OCI-LY7 (cell line): ENCODE measurements around the gene DCC. TPM values are rescaled to one million over a fixed set of nuclear protein-coding genes. Genes with fewer than 3 reads are reported as not detected.

Experiments used
- BruUV-seq: library from RNA; stranded (reverse); fragments of 400-500 nt; replicated peaks from 2 replicates; lab custom pipeline; 2021; lab: Mats Ljungman, UMichigan
- CTCF ChIA-PET: fragments of 300-600 bp; sonication (Branson Sonifier 250); formaldehyde crosslinking; loops from one replicate; lab custom pipeline; 2022; ENCODE audit warnings: antibody characterized with exemption; ENCODE audit not compliant: unreplicated experiment; lab: Charles Lee
- POLR2A ChIA-PET: fragments of 300-600 bp; sonication (Branson Sonifier 250); formaldehyde crosslinking; loops from one replicate; lab custom pipeline; 2022; ENCODE audit warnings: antibody characterized with exemption; lab: Charles Lee
- DNase-seq: peaks from one replicate; pipeline ENCODE4 v3.0.0-alpha.2; 2015; ENCODE audit warnings: low spot score
- H2AFZ ChIP-seq: fragments of 200-600 bp; sonication (generic), shearing (Covaris generic); 2 replicates; pipeline ENCODE4 v1.6.1; 2014; ENCODE audit warnings: mild to moderate bottlenecking, antibody characterized with exemption, low read length, moderate library complexity
- H3K27ac ChIP-seq: fragments of 200-600 bp; sonication (generic); 2 replicates; pipeline ENCODE4 v1.5.1; 2014; ENCODE audit warnings: mixed run types, low read depth, mild to moderate bottlenecking, moderate library complexity, low read length, inconsistent platforms; ENCODE audit not compliant: poor library complexity, severe bottlenecking
- H3K36me3 ChIP-seq: fragments of 200-600 bp; sonication (generic); 2 replicates; pipeline ENCODE4 v1.6.1; 2014; ENCODE audit warnings: mild to moderate bottlenecking, antibody characterized with exemption, low read length, moderate library complexity, mixed read lengths; ENCODE audit not compliant: insufficient read depth
- H3K4me1 ChIP-seq: fragments of 200-600 bp; sonication (generic); 2 replicates; pipeline ENCODE4 v1.5.1; 2014; ENCODE audit warnings: mild to moderate bottlenecking, low read length; ENCODE audit not compliant: insufficient read depth, poor library complexity, severe bottlenecking
- H3K4me2 ChIP-seq: fragments of 200-600 bp; sonication (generic); 2 replicates; pipeline ENCODE4 v1.6.1; 2014; ENCODE audit warnings: mild to moderate bottlenecking, low read length
- H3K4me3 ChIP-seq: fragments of 200-600 bp; sonication (generic); 2 replicates; pipeline ENCODE4 v1.5.1; 2014; ENCODE audit warnings: mild to moderate bottlenecking, low read depth, low read length; ENCODE audit not compliant: poor library complexity, severe bottlenecking
- H3K79me2 ChIP-seq: fragments of 200-600 bp; sonication (generic); 2 replicates; pipeline ENCODE4 v1.6.1; 2016; ENCODE audit warnings: low read depth, mild to moderate bottlenecking, low read length, moderate library complexity, mixed read lengths; ENCODE audit not compliant: insufficient read depth
- H3K9me2 ChIP-seq: fragments of 200-600 bp; sonication (generic); 2 replicates; pipeline ENCODE4 v1.6.1; 2016; ENCODE audit warnings: mild to moderate bottlenecking, low read length, mixed read lengths; ENCODE audit not compliant: insufficient read depth
- H3K9me3 ChIP-seq: fragments of 200-600 bp; sonication (generic); 2 replicates; pipeline ENCODE4 v1.6.1; 2014; ENCODE audit warnings: mild to moderate bottlenecking, mixed run types, low read length, mixed read lengths
- H4K20me1 ChIP-seq: fragments of 200-600 bp; sonication (generic); 2 replicates; pipeline ENCODE4 v1.6.1; 2014; ENCODE audit warnings: mild to moderate bottlenecking, antibody characterized with exemption, low read length, moderate library complexity, mixed read lengths; ENCODE audit not compliant: insufficient read depth
- EZH2phosphoT487 ChIP-seq: fragments of 200-600 bp; sonication (generic); IDR thresholded peaks from 2 replicates; pipeline ENCODE4 v1.6.1; 2018; ENCODE audit warnings: low read depth, borderline replicate concordance, mild to moderate bottlenecking, mixed run types, antibody characterized with exemption, low read length, moderate library complexity, mixed read lengths
- intact Hi-C: fragments of 100-400 bp; cut with micrococcal nuclease; formaldehyde crosslinking; loops from one replicate; pipeline ENCODE4 v1.10.0; 2022; ENCODE audit not compliant: unreplicated experiment
- total RNA-seq, 2 experiments: library from RNA; depleted of rRNA in 1 of 2; stranded (reverse); fragments of >200 nt in 1 of 2; shearing (Covaris generic) in 1 of 2; gene quantifications; 2 replicates each; pipeline ENCODE4 v1.2.3, GENCODE V29; 2014 to 2022
- TF ChIP-seq, protein P1 (sequence below): fragments of 200-600 bp; sonication (generic); conservative IDR thresholded peaks from 2 replicates; pipeline ENCODE4 v1.5.1; 2014; ENCODE audit warnings: mild to moderate bottlenecking, antibody characterized with exemption, low read length, moderate library complexity, mixed read lengths

DCC gene
- total RNA-seq, 2 experiments from 2014 or later, result not detected

DNA sequence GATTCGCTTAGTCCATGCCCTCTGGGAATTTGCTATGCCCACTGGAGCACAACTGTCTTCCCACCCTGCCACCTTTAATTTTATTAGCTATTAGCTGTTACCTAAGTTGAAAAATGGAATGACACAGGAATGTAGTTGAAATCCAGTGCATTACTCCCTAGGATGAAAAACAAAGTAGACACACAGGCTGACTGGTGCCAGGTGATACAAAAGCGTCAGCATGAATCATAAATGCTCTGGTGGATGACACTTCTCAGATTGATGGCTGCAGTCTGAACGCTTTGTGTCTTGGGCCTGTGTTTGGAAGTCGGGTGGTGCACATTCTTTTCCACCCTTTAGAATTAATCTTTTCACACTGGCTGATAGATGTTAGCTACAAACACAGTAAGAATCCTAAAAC, 802.0 kb downstream of the DCC start:
- H3K9me2 ChIP-seq, result no peaks in the 10 kb centered on the region
- CTCF ChIA-PET, result no interaction called here
- H3K4me1 ChIP-seq, result no peaks in the 10 kb centered on the region
- no peak overlapping the region for H3K4me3 ChIP-seq
- POLR2A ChIA-PET, result no interaction called here
- no peak overlapping the region for H3K4me2 ChIP-seq
- no peaks in the 10 kb centered on the region for H3K79me2 ChIP-seq
- no peaks in the 10 kb centered on the region for H3K9me3 ChIP-seq
- no peak overlapping the region for H2AFZ ChIP-seq
- BruUV-seq, result no TSS peak
- H4K20me1 ChIP-seq, result no peaks in the 10 kb centered on the region
- no peaks in the 10 kb centered on the region for H3K36me3 ChIP-seq
- H3K27ac ChIP-seq, result no peak overlapping the region
- TF ChIP-seq, protein P1, sequence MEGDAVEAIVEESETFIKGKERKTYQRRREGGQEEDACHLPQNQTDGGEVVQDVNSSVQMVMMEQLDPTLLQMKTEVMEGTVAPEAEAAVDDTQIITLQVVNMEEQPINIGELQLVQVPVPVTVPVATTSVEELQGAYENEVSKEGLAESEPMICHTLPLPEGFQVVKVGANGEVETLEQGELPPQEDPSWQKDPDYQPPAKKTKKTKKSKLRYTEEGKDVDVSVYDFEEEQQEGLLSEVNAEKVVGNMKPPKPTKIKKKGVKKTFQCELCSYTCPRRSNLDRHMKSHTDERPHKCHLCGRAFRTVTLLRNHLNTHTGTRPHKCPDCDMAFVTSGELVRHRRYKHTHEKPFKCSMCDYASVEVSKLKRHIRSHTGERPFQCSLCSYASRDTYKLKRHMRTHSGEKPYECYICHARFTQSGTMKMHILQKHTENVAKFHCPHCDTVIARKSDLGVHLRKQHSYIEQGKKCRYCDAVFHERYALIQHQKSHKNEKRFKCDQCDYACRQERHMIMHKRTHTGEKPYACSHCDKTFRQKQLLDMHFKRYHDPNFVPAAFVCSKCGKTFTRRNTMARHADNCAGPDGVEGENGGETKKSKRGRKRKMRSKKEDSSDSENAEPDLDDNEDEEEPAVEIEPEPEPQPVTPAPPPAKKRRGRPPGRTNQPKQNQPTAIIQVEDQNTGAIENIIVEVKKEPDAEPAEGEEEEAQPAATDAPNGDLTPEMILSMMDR, result no peak
- TF ChIP-seq EZH2phosphoT487, result no peak
- no peak for DNase-seq
- intact Hi-C loops, result no loop called here

DNA sequence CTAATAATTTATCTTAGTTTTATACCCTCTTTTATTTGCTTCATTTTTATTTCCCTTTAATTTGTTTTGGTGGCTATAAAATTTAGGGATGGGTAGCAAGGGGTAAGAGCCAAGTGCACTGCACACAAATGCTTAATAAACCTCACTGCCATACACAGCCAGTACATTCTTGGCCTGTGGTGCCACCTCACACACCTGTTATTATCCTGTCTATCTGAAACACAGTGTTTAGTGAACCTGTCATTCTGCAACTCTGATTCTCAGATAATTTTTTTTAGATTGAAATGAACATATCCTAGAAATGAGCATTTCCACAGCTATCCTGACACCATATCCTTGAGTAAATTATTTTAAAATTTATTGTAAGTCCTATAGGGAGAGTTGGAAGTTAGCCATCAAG, 807.5 kb downstream of the DCC start:
- Histone ChIP-seq H3K9me2 (no peaks in the 10 kb centered on the region), H2AFZ (no peak overlapping the region), H3K4me2 (no peak overlapping the region), H3K79me2 (no peaks in the 10 kb centered on the region), H3K4me3 (no peak overlapping the region), H3K27ac (no peak overlapping the region), H3K4me1 (no peaks in the 10 kb centered on the region), H4K20me1 (no peaks in the 10 kb centered on the region), H3K36me3 (no peaks in the 10 kb centered on the region), H3K9me3 (no peaks in the 10 kb centered on the region)
- ChIA-PET CTCF (no interaction called here), POLR2A (no interaction called here)
- no peak for DNase-seq
- no TSS peak for BruUV-seq
- intact Hi-C loops, result no loop called here
- TF ChIP-seq EZH2phosphoT487, result no peak
- TF ChIP-seq, protein P1, result no peak

DNA sequence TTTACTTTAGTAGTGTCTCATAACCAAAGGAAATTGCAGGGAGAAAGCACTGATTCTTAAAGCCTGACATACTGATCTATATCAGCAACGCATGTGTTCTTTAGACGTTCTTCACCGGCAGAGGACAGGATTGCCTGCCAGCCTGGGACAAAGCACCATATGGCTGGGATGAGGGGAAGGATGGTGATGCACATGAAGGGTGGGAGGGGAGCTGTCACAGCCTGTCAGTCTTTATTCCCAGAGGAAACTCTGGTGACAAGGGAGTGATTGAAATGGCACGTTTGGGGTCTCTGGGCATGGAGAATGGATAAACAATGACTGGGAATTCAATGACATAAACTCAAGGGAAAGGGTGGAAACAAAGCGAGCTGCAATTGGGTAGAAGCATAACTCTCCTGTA, 808.1 kb downstream of the DCC start:
- H3K36me3 ChIP-seq, result no peaks in the 10 kb centered on the region
- no peak overlapping the region for H2AFZ ChIP-seq
- no peak for DNase-seq
- no peaks in the 10 kb centered on the region for H3K9me2 ChIP-seq
- no peaks in the 10 kb centered on the region for H3K9me3 ChIP-seq
- ChIA-PET CTCF (no interaction called here), POLR2A (no interaction called here)
- H3K4me1 ChIP-seq, result no peaks in the 10 kb centered on the region
- H3K4me2 ChIP-seq, result no peak overlapping the region
- H3K79me2 ChIP-seq, result no peaks in the 10 kb centered on the region
- no TSS peak for BruUV-seq
- intact Hi-C loops, result no loop called here
- H4K20me1 ChIP-seq, result no peaks in the 10 kb centered on the region
- H3K4me3 ChIP-seq, result no peak overlapping the region
- TF ChIP-seq, protein P1, result no peak
- TF ChIP-seq EZH2phosphoT487, result no peak
- no peak overlapping the region for H3K27ac ChIP-seq
